WTC11 (cell line): ENCODE measurements around the gene IGSF9. TPM values are rescaled to one million over a fixed set of nuclear protein-coding genes. Genes with fewer than 3 reads are reported as not detected.

Experiments used
- ATAC-seq: fragments of 200-7000 bp; cut with Tn5 transposase; 2 replicates; pipeline ENCODE4 v1.10.0; 2021; ENCODE audit warnings: mild to moderate bottlenecking, moderate library complexity
- CTCF ChIA-PET: fragments of 300-600 bp; sonication (Branson Sonifier 250); formaldehyde crosslinking; loops from one replicate; lab custom pipeline; 2021; ENCODE audit warnings: antibody characterized with exemption; lab: Charles Lee
- POLR2A ChIA-PET: fragments of 350-600 bp; sonication (Branson Sonifier 250); formaldehyde crosslinking; loops from one replicate; lab custom pipeline; 2021; ENCODE audit warnings: antibody characterized with exemption; lab: Charles Lee
- DNase-seq: peaks from one replicate; pipeline ENCODE4 v3.0.0; 2021; ENCODE audit warnings: low spot score
- H3K27ac Mint-ChIP-seq: 2 replicates; pipeline ENCODE4 v1.8.0; 2021; ENCODE audit warnings: mixed read lengths
- H3K27me3 Mint-ChIP-seq: 2 replicates; pipeline ENCODE4 v1.8.0; 2021; ENCODE audit warnings: low read depth, mild to moderate bottlenecking, moderate library complexity, mixed read lengths
- H3K36me3 Mint-ChIP-seq: 2 replicates; pipeline ENCODE4 v1.8.0; 2021; ENCODE audit warnings: mixed read lengths
- H3K4me1 Mint-ChIP-seq: 2 replicates; pipeline ENCODE4 v1.8.0; 2022; ENCODE audit warnings: mixed read lengths
- H3K4me3 Mint-ChIP-seq: 2 replicates; pipeline ENCODE4 v1.8.0; 2021; ENCODE audit warnings: mild to moderate bottlenecking, moderate library complexity, mixed read lengths
- H3K9me3 Mint-ChIP-seq: 2 replicates; pipeline ENCODE4 v1.8.0; 2021; ENCODE audit warnings: mixed read lengths
- AFF4 ChIP-seq: sonication (generic); formaldehyde crosslinking; IDR thresholded peaks from 2 replicates; pipeline ENCODE4 v1.8.1; 2023; ENCODE audit warnings: mild to moderate bottlenecking, missing genetic modification reagents, borderline replicate concordance
- ATF6 ChIP-seq: sonication (generic); formaldehyde crosslinking; IDR thresholded peaks from 2 replicates; pipeline ENCODE4 v1.8.1; 2023; ENCODE audit warnings: mild to moderate bottlenecking, missing genetic modification reagents
- CDX4 ChIP-seq: fragments of 250-450 bp; sonication (Bioruptor Pico); IDR thresholded peaks from 2 replicates; pipeline ENCODE4 v1.9.0; 2021; ENCODE audit warnings: moderate library complexity, mild to moderate bottlenecking, inconsistent platforms, borderline replicate concordance
- CREM ChIP-seq: sonication (generic); formaldehyde crosslinking; IDR thresholded peaks from 2 replicates; pipeline ENCODE4 v1.8.1; 2022; ENCODE audit warnings: mild to moderate bottlenecking, missing genetic modification reagents, moderate library complexity
- EMX1 ChIP-seq: fragments of 250-450 bp; sonication (Bioruptor Pico); IDR thresholded peaks from 2 replicates; pipeline ENCODE4 v1.8.0; 2021; ENCODE audit warnings: mild to moderate bottlenecking
- ESRRA ChIP-seq: sonication (generic); formaldehyde crosslinking; IDR thresholded peaks from 2 replicates; pipeline ENCODE4 v1.8.1; 2022; ENCODE audit warnings: mild to moderate bottlenecking, missing genetic modification reagents, borderline replicate concordance
- JUN ChIP-seq: sonication (generic); formaldehyde crosslinking; IDR thresholded peaks from 2 replicates; pipeline ENCODE4 v1.8.0; 2023; ENCODE audit warnings: mild to moderate bottlenecking, missing genetic modification reagents
- MLX ChIP-seq: sonication (generic); formaldehyde crosslinking; IDR thresholded peaks from 2 replicates; pipeline ENCODE4 v1.8.1; 2023; ENCODE audit warnings: mild to moderate bottlenecking, missing genetic modification reagents, moderate library complexity
- MYBL2 ChIP-seq: sonication (generic); formaldehyde crosslinking; IDR thresholded peaks from 2 replicates; pipeline ENCODE4 v1.8.1; 2023; ENCODE audit warnings: mild to moderate bottlenecking, moderate library complexity, missing genetic modification reagents
- NFATC4 ChIP-seq: fragments of 250-450 bp; sonication (Bioruptor Pico); IDR thresholded peaks from 2 replicates; pipeline ENCODE4 v1.9.0; 2021; ENCODE audit warnings: mild to moderate bottlenecking
- NR1H2 ChIP-seq: sonication (generic); formaldehyde crosslinking; IDR thresholded peaks from 2 replicates; pipeline ENCODE4 v1.9.0; 2021; ENCODE audit warnings: mild to moderate bottlenecking, moderate library complexity, missing genetic modification reagents
- SMAD3 ChIP-seq: sonication (generic); formaldehyde crosslinking; IDR thresholded peaks from 2 replicates; pipeline ENCODE4 v1.8.0; 2022; ENCODE audit warnings: missing genetic modification reagents, mild to moderate bottlenecking, borderline replicate concordance
- TEAD4 ChIP-seq: sonication (generic); formaldehyde crosslinking; IDR thresholded peaks from 2 replicates; pipeline ENCODE4 v1.8.0; 2022; ENCODE audit warnings: mild to moderate bottlenecking, missing genetic modification reagents
- ZNF263 ChIP-seq: sonication (generic); formaldehyde crosslinking; IDR thresholded peaks from 2 replicates; pipeline ENCODE4 v1.8.1; 2022; ENCODE audit warnings: low read depth, mild to moderate bottlenecking, moderate library complexity, missing genetic modification reagents
- total RNA-seq: library from RNA; stranded (reverse); gene quantifications from 3 replicates; pipeline ENCODE4 v1.2.3, GENCODE V29; 2021
- TF ChIP-seq, protein P1 (sequence below): sonication (generic); formaldehyde crosslinking; IDR thresholded peaks from 2 replicates; pipeline ENCODE4 v1.8.1; 2022; ENCODE audit warnings: low read depth, missing genetic modification reagents, borderline replicate concordance
- TF ChIP-seq, protein P2 (sequence below): sonication (generic); formaldehyde crosslinking; IDR thresholded peaks from 2 replicates; pipeline ENCODE4 v1.8.0; 2023; ENCODE audit warnings: mild to moderate bottlenecking, missing genetic modification reagents
- TF ChIP-seq, protein P3 (sequence below): sonication (generic); formaldehyde crosslinking; IDR thresholded peaks from 2 replicates; pipeline ENCODE4 v1.8.1; 2022; ENCODE audit warnings: mild to moderate bottlenecking, missing genetic modification reagents, moderate library complexity, borderline replicate concordance
- TF ChIP-seq, protein P4 (sequence below): sonication (generic); formaldehyde crosslinking; conservative IDR thresholded peaks from 2 replicates; pipeline ENCODE4 v1.8.1; 2022; ENCODE audit warnings: mild to moderate bottlenecking, missing genetic modification reagents

Gene IGSF9
- total RNA-seq, 1 experiment from 2014 or later = 16.4 TPM

DNA sequence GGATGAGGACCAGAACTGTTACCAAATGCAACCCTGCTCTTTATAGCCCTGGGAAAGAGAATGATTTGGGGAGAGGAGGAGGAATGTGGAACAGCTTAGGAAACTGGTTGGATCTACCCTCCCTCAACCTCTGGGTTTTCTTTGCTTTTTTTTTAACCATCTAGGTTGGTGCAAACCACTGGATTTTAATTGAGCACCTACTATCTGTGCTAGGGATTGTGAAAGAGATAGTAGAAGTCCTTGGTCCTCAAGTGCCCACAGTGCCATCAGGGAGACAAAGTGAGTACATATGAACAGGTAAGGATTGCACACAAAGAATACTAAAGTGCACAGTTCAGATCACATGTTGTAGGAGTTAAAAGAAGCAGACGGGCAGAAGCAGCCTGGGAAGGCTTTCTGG lies 24.8 kb downstream of the IGSF9 start (continued):
- TF ChIP-seq ATF6 (CRISPR knock-in tag) (no peak), TEAD4 (CRISPR knock-in tag) (no peak), SMAD3 (CRISPR knock-in tag) (no peak), JUN (CRISPR knock-in tag) (no peak), MLX (CRISPR knock-in tag) (no peak), MYBL2 (CRISPR knock-in tag) (no peak)
- TF ChIP-seq, protein P1, sequence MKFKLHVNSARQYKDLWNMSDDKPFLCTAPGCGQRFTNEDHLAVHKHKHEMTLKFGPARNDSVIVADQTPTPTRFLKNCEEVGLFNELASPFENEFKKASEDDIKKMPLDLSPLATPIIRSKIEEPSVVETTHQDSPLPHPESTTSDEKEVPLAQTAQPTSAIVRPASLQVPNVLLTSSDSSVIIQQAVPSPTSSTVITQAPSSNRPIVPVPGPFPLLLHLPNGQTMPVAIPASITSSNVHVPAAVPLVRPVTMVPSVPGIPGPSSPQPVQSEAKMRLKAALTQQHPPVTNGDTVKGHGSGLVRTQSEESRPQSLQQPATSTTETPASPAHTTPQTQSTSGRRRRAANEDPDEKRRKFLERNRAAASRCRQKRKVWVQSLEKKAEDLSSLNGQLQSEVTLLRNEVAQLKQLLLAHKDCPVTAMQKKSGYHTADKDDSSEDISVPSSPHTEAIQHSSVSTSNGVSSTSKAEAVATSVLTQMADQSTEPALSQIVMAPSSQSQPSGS (CRISPR knock-in tag) = no peak
- TF ChIP-seq, protein P2, sequence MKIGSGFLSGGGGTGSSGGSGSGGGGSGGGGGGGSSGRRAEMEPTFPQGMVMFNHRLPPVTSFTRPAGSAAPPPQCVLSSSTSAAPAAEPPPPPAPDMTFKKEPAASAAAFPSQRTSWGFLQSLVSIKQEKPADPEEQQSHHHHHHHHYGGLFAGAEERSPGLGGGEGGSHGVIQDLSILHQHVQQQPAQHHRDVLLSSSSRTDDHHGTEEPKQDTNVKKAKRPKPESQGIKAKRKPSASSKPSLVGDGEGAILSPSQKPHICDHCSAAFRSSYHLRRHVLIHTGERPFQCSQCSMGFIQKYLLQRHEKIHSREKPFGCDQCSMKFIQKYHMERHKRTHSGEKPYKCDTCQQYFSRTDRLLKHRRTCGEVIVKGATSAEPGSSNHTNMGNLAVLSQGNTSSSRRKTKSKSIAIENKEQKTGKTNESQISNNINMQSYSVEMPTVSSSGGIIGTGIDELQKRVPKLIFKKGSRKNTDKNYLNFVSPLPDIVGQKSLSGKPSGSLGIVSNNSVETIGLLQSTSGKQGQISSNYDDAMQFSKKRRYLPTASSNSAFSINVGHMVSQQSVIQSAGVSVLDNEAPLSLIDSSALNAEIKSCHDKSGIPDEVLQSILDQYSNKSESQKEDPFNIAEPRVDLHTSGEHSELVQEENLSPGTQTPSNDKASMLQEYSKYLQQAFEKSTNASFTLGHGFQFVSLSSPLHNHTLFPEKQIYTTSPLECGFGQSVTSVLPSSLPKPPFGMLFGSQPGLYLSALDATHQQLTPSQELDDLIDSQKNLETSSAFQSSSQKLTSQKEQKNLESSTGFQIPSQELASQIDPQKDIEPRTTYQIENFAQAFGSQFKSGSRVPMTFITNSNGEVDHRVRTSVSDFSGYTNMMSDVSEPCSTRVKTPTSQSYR (CRISPR knock-in tag) = no peak

DNA sequence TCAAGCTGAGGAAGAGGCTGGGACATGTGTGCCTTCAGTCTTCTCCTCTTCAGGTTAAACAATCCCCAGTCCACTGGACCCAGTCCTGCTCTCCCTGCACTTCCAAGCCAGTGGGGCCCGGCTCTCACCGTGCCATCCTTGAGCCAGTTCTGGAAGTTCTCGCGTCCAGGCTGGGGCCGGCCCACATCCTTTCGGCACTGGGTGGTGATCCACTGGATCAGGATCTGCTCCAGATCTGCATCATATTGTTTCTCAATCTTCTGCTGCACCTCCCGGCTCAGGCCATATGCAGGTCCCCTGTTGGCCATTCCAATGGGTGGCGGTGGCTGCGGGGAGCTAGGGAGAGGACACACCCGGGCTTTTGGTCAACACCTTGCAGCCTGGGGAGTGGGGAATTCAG lies 25.2 kb downstream of the IGSF9 start:
- no peak for DNase-seq
- Mint-ChIP-seq H3K36me3 (peaks cover 4% of the 10 kb centered on the region), H3K27ac (no peak overlapping the region)
- TF ChIP-seq, protein P3, sequence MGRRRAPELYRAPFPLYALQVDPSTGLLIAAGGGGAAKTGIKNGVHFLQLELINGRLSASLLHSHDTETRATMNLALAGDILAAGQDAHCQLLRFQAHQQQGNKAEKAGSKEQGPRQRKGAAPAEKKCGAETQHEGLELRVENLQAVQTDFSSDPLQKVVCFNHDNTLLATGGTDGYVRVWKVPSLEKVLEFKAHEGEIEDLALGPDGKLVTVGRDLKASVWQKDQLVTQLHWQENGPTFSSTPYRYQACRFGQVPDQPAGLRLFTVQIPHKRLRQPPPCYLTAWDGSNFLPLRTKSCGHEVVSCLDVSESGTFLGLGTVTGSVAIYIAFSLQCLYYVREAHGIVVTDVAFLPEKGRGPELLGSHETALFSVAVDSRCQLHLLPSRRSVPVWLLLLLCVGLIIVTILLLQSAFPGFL (CRISPR knock-in tag) = no peak
- no peak for TF ChIP-seq NR1H2 (CRISPR knock-in tag)
- no peak for TF ChIP-seq TEAD4 (CRISPR knock-in tag)
- TF ChIP-seq CDX4 (CRISPR knock-in tag) = no peak
- TF ChIP-seq AFF4 (CRISPR knock-in tag) = no peak
- TF ChIP-seq, protein P4, sequence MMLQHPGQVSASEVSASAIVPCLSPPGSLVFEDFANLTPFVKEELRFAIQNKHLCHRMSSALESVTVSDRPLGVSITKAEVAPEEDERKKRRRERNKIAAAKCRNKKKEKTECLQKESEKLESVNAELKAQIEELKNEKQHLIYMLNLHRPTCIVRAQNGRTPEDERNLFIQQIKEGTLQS (CRISPR knock-in tag) = no peak
- no peak for TF ChIP-seq ZNF263 (CRISPR knock-in tag)
- no peak for TF ChIP-seq ESRRA (CRISPR knock-in tag)
- no peak for TF ChIP-seq EMX1 (CRISPR knock-in tag)
- no peak for TF ChIP-seq NFATC4 (CRISPR knock-in tag)
- no peak for TF ChIP-seq CREM
- no peak for TF ChIP-seq JUN (CRISPR knock-in tag)
- TF ChIP-seq, all 79 proteins: peak for 0
- ChIA-PET POLR2A (no interaction called here), CTCF (interaction anchor here (1.2 to 5.9 kb wide), 2 partner anchors 27 to 87 kb away, joined by 3 to 64 read pairs; no protein-coding TSS in a partner anchor)
- H3K9me3 Mint-ChIP-seq = no peaks in the 10 kb centered on the region
- no peak for ATAC-seq
- peaks cover 16% of the 10 kb centered on the region for H3K27me3 Mint-ChIP-seq
- no peak overlapping the region for H3K4me3 Mint-ChIP-seq
- peaks cover 39% of the 10 kb centered on the region for H3K4me1 Mint-ChIP-seq
